Stimulated activated CD8-positive, alpha-beta memory T cell treated with anti-CD3 and anti-CD28 coated beads, Interleukin-7, amount 100 ng/mL, for 24 hours (primary cell): Measurements from ENCODE around the gene EXOC3.
"Not testable (repeated sequence)": the region's sequence is repeated elsewhere in the genome, so short reads cannot be mapped to it uniquely, and the experiment has no call there.

ENCODE experiments used
- DNase-seq: peaks from one replicate; pipeline ENCODE4 v3.0.0-alpha.2; 2020; ENCODE audit warnings: low read depth

EXOC3 gene

DNA sequence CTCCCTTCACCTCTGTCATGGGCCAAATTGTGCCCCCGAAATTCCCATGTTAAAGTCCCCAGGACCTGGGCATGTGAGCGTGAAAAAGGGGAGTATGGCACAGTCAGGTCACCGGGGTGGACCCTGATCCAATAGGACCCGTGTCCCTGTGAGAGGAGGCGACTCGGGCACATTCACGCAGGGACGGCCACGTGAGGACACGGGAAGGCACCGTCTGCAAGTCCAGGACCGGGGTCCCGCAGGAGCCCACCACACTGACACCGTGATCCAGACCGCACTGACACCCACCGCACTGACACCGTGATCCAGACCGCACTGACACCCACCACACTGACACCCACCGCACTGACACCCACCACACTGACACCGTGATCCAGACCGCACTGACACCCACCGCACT lies 43.6 kb downstream of the EXOC3 start:
- not testable (repeated sequence) for DNase-seq

GRCh38 chr5:488241-488640 lies 45.3 kb downstream of the EXOC3 start:
- no peak for DNase-seq

DNA sequence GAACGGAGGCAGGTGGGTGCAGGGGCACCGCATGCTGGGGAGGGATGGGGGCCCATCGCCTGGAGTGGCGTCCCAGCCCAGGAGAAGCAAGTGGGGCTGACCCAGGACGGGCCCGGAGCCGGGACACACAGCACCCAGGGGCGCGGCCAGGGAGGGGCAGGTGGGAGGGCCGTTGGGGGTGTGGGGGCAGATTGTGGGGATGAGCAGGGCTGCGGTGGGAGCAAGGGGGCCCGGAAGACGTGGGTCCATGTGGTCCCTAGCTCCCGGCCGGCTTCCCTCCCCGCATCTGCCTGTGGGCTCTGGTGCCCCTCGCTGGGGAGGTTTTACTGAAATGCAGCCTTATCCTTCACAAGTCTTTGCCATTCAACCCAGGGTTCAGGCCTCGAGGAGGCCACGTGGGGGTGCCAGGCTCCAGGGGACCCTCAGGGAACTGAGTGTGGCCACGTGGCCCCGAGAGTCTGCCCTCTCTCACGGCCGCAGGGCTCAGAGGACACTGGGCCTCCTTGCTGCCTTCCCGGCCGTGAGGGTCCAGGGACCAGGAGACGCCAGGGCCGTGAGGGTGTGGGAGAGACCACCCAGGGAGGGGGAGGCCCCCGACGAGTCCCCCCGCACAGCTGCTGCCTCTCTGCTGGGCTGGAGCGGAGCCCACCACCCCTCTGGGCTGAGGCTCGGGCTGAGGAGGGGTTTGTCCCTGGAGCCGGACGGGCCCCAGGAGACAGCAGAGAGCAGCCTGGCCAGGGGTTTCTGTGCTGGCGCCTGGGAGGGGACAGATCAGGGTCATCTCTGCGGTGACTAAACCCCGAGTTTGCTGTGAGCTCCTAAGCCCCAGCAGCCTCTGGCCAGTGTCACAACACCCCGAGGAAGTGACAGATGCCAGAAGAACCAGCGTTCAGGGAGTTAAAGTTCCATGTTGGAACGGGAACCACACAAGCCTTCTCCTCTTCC lies 46.0 kb downstream of the EXOC3 start:
- no peak for DNase-seq

DNA sequence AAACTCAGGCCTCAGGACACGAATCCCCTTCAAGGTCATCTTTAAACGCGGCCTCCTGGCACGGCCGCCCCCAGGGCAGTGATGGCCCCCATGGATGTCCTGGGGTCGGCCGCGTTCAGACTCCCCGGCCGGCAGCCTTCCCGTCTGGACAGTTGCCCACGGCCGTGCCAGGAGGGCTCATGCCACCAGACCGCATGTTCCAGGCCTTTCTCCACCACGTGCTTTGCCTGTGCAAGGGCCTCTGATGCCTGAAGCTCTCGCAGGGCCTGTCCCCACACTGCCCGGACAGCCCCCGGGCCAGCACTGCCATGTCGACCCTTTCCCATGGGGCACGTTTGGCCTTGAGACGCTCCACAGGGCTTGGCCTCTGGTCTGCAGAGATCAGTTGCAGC lies 46.7 kb downstream of the EXOC3 start:
- no peak for DNase-seq

GRCh38 chr5:490116-491106 lies 47.4 kb downstream of the EXOC3 start:
- no peak for DNase-seq

DNA sequence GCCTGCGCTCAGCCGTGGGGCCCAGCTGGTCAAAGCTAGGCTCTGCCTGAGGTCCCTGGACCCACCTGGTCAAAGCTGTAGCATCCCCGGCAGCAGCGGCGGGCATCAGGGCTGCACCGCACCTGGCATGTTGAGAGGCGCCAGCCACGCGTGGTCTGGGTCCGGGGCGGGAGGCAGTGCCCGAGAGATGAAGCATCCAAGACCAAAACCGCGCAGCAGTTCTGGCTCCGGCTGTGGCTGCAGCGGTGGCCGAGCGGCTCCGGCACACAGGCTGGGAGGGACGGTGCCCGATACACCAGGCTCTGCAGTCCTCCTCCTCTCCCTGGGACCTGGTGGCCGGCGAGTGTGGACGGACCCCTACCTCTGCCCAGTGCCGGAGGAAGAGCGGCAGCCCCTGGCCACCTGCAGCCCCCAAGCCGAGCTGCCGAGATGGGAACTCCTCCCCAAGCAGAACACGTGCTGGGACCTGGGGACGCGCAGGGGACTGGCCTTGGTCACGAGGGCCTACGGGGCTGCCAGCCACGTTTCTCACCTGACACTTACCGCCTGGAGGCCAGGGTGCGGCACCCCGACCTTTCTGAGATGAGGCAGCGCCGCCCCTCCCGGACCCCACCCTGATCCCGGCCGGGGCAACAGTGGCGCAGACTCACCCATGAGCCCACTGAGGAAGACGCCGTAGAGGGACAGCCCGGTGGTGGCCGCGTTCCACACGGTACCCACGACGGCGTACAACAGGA lies 48.3 kb downstream of the EXOC3 start:
- DNase-seq, result no peak

DNA sequence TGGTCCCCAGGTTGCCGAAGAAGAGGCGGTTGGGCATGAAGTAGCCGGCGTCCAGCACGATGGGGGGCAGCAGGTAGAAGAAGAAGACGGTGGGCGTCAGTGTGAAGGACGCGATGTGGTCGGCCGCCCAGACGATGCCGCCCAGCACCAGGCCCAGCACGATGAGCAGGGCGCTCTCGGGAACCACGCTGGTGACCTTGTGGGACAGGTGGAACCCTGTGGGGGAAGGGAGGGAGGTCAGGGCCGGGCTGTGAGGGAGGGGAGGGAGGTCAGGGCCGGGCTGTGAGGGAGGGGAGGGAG lies 48.8 kb downstream of the EXOC3 start:
- no peak for DNase-seq

DNA sequence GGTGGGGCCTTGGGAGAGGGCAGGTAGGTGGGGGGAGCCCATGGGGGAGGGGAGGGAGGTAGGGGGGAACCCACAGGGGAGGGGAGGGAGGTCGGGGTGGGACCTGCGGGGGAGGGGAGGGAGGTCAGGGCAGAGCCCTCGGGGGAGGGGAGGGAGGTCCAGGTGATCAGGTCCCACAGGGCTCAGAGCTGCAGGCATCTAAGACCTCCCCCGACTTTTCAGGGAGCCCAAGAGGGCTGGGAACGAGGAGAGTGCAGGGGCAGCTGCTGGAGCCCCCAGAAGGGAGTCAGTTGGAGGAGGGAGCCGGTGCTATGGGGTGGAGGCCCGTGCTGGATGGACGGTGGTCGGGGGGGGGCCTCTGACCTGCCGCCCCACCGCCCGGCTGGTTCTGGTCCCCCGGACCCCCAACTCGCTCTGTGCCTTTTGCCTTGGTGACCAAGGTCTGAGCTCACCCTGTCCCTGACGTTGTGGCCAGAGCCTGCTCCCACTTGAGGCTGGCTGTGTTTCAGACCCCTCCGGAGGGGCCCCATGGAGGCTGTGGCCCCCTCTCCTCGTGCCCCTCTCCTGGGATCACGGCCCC lies 49.4 kb downstream of the EXOC3 start:
- DNase-seq, result no peak

- no peak for DNase-seq
Observed at GRCh38 chr5:493119-493701, 50.2 kb downstream of the EXOC3 start.

DNA sequence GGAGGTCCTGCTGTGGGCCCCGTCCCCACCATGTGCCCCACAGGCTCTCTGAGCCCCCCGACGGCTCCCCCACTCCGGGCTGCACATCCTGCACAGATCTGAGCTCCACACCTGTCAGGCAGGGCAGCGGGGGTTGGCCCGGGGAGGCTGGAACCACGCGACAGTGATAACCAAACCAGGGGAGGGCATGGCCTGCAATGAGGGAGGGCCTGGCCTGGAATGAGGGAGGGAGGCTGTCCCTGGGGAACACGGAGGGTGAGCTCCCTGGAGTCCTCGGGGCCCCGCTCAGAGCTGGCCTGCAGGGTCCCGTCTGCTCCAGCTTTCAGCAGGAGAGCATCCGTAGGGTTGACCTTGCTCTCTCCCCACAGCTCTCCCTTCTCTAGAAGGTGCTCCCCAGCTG lies 50.8 kb downstream of the EXOC3 start:
- DNase-seq, result no peak

DNA sequence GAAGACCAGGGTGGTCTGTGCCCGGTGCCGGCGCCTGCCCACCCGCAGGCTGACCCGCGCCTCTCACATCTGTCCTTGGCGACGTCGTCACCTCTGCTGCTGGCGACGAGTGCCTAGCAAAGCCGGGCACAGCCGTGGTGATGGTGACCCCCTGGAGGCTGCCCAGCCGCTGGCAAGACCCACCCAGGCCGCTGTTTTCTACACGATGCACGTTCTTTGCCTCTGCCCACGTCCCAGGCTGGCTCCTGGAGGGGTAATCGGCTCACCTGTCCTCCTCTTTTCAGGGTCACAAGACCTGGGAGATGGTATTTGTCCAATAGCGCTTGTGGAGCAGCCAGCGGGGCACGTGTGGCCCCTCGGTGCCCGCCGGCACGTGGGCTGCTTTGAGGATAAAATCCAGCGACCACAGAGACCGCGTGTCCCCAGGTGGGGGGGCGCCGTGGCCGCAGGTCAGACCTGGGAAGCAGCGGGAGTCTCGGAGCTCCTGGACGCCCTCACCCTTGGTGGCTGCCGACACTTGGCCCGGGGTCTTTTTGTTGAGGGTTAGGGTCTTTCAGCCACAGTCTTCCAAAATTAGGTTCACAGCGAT lies 51.8 kb downstream of the EXOC3 start:
- no peak for DNase-seq

DNA sequence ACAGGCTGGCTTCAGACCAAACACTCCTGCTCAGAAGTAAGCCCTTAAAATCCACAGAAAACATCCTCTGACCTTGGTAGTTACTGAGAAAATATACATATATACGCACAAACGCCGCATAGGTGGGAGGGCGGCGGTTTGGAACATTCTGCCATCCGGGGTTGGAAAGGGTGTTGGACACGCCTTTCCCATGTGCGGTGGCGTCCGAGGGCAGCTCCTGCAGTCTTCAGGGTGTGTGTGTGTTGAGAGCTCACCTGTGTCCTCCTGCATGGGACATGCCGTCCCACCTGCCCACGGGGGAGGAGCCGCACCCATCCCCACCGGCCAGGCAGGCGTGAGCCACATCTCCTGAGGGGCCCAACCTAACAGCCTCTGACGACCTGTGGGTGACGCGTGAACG lies 53.1 kb downstream of the EXOC3 start:
- no peak for DNase-seq

DNA sequence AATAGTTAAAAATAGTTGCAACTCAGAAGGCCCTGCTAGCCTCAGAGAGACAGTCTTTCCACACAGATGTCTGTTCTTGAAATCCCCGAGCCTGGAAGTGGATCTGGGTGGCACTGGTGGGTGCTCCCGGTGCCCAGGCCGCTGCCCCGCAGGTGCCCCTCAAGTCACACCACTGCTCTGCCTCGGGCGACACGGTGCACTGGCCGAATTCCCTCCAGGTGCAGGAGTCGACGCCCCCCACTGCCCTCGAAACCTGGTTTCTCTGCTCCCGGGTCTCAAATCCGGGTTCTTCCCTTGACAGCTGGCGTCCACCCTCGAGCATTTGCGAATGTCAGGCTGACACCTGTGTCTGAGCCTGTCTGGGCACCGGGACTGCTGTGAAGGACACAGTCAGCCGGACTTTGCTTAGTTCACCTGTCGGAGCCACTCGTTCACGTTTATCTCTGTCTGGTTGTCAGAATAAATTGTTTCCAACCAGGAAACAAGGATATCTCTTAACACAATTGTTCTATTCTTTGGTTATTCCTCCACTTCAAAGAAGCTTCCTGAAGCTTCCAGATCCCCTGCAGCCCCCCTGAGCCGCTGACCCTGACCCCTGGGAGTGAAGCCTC lies 54.2 kb downstream of the EXOC3 start:
- DNase-seq, result no peak

DNA sequence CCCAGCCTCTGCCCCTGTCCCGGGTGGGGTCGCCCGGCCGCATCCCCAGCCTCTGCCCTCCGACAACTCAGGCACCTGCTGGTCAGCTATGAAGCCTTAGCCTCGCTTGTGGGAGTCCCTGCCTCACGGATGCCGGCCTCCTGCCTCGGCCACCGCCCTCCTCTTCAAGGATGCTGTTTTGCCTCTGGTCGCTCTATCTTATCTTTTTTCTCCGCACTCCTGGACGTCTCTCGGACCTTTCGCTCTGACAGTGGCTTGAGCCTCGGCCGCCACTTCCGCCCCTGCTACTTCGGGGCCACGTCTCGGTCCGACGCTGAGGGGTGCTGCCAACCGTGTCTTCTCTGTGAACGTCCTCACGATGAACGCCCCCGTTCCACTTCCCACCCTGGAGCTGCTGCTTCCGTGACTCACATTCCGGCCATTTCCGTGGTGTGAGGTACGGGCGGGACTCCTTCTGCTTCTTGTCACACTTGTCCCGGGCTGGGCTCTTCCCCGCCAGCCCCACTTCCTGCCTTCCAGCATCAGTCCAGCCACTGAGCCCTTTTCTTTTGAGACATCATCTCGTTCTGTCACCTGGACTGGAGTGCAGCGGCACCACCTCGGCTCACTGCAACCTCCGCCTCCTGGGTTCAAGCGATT lies 55.0 kb downstream of the EXOC3 start:
- DNase-seq, result no peak

GRCh38 chr5:499233-500209 lies 56.5 kb downstream of the EXOC3 start:
- no peak for DNase-seq

GRCh38 chr5:500491-500890 lies 57.5 kb downstream of the EXOC3 start:
- DNase-seq, result no peak

GRCh38 chr5:501105-501830 lies 58.3 kb downstream of the EXOC3 start:
- no peak for DNase-seq

DNA sequence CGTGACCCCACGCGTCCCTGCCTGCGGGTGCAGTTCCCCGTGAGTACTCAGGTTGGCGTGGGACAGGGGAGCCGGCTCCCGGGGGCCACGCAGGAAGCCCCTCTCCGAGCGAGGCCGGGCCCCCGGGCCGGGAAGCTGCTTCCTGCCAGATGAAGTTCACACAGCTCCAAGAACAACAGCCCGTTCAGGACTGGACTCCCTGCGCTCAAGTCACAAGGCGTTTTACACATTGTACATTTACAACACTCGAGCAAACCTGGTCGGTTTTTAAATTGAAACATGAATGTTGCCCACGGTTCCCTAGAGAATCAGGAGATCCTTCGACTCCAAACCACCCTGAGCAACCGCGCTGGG lies 58.8 kb downstream of the EXOC3 start:
- no peak for DNase-seq
